GM19452 (cell line): Measurements from ENCODE around the gene EPS8L3.
A peak's percentile ranks its signal among the peaks of the same experiment; 100 is the strongest.

Experiments used
- ATAC-seq: cut with Tn5 transposase; IDR thresholded peaks from one replicate; pipeline ENCODE4 v1.9.1; 2021; ENCODE audit not compliant: unreplicated experiment

Gene EPS8L3

GRCh38 chr1:109794319-109795132 lies 30.8 kb upstream of the EPS8L3 start:
- ATAC-seq: no peak

GRCh38 chr1:109793486-109794318 lies 30.0 kb upstream of the EPS8L3 start:
- no peak for ATAC-seq

- no peak for ATAC-seq
These were observed 29.4 kb upstream of the EPS8L3 start for GRCh38 chr1:109793089-109793485.

- ATAC-seq: no peak
These were observed 28.5 kb upstream of the EPS8L3 start for GRCh38 chr1:109792056-109792831.

- no peak for ATAC-seq
These were observed 27.8 kb upstream of the EPS8L3 start for GRCh38 chr1:109791495-109792043.

- ATAC-seq: peak; percentile 68
These were observed 27.2 kb upstream of the EPS8L3 start for GRCh38 chr1:109790735-109791494.

- no peak for ATAC-seq
These were observed 26.6 kb upstream of the EPS8L3 start for GRCh38 chr1:109790329-109790728.

GRCh38 chr1:109789551-109790180 lies 25.9 kb upstream of the EPS8L3 start:
- ATAC-seq: no peak

GRCh38 chr1:109788695-109789521 lies 25.2 kb upstream of the EPS8L3 start:
- ATAC-seq: no peak

- no peak for ATAC-seq
These were observed 24.3 kb upstream of the EPS8L3 start for GRCh38 chr1:109787845-109788601.

GRCh38 chr1:109787211-109787844 lies 23.6 kb upstream of the EPS8L3 start:
- ATAC-seq: no peak

GRCh38 chr1:109786531-109787021 lies 22.9 kb upstream of the EPS8L3 start:
- ATAC-seq: no peak

- no peak for ATAC-seq
These were observed 22.4 kb upstream of the EPS8L3 start for GRCh38 chr1:109786112-109786480.

GRCh38 chr1:109785446-109786111 lies 21.9 kb upstream of the EPS8L3 start:
- ATAC-seq: no peak

GRCh38 chr1:109784551-109785252 lies 21.0 kb upstream of the EPS8L3 start:
- no peak for ATAC-seq

GRCh38 chr1:109783436-109783835 lies 19.7 kb upstream of the EPS8L3 start:
- ATAC-seq: no peak

- ATAC-seq: no peak
These were observed 19.2 kb upstream of the EPS8L3 start for GRCh38 chr1:109782927-109783326.
